Mesenteric fat pad (tissue), 1 donor: Measurements from ENCODE around the gene TOR1A. TPM values are rescaled to one million over a fixed set of nuclear protein-coding genes. Genes with fewer than 3 reads are reported as not detected.
"Not testable (repeated sequence)": the region's sequence is repeated elsewhere in the genome, so short reads cannot be mapped to it uniquely, and the experiment has no call there.

Source experiments
- DNase-seq: peaks from one replicate; pipeline ENCODE4 v3.0.0-alpha.2; 2020; ENCODE audit warnings: low spot score
- total RNA-seq: library from RNA; stranded (reverse); fragmentation: NEBNext Ultra II Directional; extraction: Animal tissue kit (Norgen Biotek cat#: 25700); gene quantifications from one replicate; pipeline ENCODE4 v1.2.1, GENCODE V29; 2021
- donor health status: DM: yes; HTN: yes; CAD: no.

TOR1A gene
- total RNA-seq, 1 donor from 2014 or later = 33.9 TPM

- DNase-seq = no peak
Measured at GRCh38 chr9:129822898-129823541, 916 bp downstream of the TOR1A start.

GRCh38 chr9:129816501-129817435 lies 7.2 kb downstream of the TOR1A start:
- no peak for DNase-seq

DNA sequence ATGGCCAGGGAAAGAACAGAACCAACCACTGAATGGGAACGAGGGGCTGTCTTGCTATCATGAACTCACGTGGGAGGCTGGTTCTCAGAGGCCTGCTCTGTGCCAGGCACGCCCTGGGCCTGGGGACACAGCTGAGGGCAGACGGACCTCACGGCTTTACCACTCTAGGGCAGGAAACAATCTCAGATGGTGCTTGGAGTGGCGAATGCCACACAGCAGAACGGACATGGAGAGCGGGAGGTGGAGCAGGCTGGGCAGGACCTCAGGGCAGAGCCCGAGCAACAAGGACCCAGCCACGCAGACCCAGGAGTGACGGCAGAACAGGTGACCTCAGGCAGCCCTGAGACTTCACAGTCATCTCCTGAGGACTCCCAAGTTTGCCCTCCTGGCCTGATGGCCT lies 8.7 kb downstream of the TOR1A start:
- DNase-seq = no peak

GRCh38 chr9:129814432-129815223 lies 9.3 kb downstream of the TOR1A start:
- DNase-seq = no peak

GRCh38 chr9:129813661-129814060 lies 10.3 kb downstream of the TOR1A start:
- DNase-seq = no peak

GRCh38 chr9:129812385-129812784 lies 11.6 kb downstream of the TOR1A start:
- DNase-seq = no peak

- DNase-seq = no peak
Measured at GRCh38 chr9:129811967-129812363, 12.0 kb downstream of the TOR1A start.

DNA sequence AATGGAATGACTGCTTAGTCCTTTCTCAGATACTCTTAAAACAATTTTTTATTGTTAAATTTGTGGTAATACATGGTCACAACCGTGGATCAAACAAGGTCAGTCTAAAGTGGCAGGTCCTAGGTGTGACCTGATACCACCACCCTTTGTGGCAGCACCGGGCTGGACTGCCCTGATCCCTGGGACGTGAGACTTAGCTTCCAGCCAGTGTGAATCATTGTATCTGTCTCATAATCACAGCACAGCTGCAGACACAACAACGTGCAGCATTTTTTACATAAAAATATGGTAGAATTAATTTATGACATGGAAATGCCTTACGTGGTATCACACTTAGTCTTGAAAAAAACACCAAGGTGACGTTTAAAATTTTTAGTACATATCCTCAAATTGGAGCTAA lies 13.1 kb downstream of the TOR1A start:
- DNase-seq = no peak

DNA sequence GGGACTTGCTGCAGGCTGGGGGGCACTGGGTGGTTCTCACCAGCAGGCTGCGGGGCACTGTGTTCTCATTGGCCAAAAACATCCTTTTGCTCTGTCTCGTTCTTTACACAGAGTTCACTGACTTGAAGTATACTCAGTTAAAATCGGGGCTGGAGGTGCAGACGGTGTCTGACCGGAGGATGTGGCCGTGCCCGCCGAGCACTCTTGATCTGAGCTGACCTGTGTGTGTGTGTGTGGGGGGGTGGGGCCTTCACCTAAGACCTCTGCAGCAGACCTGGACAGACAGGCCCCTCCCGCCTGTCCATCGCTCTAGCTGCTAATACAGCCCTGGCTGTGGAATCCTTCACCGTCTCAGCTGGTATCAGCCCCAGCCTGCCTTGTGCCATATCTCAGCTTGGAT lies 13.8 kb downstream of the TOR1A start:
- no peak for DNase-seq

DNA sequence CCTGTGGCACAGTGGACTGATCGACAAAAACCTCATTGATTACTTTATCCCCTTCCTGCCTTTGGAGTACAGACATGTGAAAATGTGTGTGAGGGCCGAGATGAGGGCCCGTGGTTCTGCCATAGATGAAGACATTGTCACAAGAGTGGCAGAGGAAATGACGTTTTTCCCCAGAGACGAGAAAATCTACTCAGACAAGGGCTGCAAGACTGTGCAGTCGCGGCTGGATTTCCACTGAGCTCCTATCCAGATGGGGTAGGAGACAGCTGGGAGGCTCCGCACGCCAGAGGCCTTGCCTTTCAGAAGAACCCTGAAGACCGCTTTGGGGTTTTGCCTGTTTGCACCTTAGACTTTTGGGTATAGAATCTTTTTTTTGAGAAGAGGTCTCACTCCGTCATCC lies 14.6 kb downstream of the TOR1A start:
- DNase-seq = no peak

DNA sequence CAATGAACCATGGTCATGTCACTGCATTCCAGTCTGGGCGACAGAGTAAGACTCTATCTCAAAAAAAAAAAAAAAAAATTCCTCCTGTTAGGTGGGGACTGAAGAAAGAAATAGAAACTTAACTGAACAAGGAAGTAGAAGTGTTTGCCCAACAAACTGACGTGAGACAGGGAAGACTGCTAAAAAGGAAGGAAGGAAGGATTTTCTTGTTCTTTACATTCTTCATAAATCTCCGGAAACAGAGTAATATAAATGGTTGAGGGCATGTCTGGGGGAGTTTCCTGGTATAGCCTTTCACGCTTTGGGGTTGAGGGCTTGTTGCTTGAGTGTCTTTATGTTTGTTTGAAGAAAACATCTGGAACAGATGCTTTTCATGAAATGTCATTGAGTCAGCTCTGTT lies 17.9 kb downstream of the TOR1A start:
- no peak for DNase-seq

DNA sequence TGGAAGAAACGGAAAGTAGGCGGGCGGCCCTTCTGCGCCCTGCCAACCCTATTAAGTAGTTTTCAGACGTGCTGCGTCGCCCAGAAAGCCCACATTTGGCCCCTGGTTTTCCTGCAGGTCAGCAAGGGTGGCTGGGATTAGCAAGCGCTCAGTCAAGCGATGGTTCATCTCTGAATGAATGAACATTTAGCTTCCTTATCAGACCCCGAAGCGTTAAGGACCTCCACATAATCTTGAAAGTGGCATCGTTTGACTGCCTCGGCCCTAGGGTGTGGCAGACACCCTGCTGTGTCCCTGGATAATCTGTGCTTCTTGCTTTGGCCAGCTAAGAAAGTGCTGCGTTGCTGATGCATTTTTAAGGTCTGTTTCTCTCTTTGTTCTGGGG lies 20.3 kb downstream of the TOR1A start:
- no peak for DNase-seq

GRCh38 chr9:129802833-129803675 lies 20.9 kb downstream of the TOR1A start, which contains the start of gene TOR1B:
TSS of gene TOR1B (plus strand) at chr9:129803184. CDS start at chr9:129803213, 29 bp downstream.
- peak; percentile 98 for DNase-seq

GRCh38 chr9:129801504-129801903 lies 22.4 kb downstream of the TOR1A start:
- DNase-seq = no peak

DNA sequence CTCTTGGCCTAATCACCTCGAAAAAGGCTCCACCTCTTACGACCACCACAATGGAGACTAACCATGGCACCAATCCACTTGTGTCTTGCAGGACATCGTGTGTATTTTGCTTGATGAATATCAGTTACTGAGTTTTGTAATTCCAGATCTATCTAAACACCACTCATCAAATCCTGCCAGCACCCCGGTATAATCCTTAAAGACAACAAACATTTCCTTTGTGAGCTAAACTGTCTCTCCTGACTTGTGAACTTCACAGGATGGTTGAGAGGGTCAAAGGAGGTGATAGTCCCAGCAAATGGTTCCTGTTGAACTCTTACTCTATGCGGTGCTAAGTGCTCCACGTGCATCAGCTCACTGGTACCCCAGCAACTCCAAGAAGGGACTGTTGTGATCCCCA lies 25.0 kb downstream of the TOR1A start:
- no peak for DNase-seq

DNA sequence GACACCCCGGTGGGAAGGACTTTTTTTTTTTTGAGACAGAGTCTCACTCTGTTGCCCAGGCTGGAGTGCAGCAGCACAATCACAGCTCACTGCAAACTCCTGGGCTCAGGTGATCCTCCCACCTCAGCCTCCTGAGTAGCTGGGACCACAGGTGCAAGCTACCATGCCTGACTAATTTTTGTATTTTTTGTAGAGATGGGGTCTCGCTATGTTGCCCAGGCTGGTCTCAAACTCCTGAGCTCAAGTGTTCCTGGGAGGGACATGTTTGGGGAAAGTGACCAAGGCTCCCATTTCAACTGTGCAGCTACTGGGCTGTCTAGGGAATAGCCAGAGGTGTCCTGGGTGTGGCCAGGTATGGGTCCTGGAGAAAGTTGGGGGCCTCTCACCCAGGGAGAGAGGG lies 27.9 kb downstream of the TOR1A start:
- DNase-seq = not testable (repeated sequence)

DNA sequence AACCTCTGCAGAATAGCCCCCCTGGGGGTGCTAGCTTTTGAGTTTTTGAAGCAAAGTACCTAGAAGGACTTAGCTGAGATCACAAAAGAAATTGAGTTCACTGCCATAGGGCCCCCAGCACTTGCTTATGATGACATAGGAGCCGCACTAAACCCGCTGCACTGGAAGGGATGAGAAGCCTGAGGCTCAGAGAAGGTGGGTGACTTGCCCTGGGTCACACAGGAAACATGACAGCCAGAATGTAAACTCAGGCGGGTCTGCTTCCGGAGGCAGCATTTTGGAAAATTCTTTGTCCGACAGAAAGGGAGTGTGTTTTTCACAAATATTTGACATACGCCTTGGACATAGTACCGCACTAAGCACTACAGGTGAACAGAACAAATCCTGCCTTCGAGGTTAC lies 29.4 kb downstream of the TOR1A start:
- no peak for DNase-seq

DNA sequence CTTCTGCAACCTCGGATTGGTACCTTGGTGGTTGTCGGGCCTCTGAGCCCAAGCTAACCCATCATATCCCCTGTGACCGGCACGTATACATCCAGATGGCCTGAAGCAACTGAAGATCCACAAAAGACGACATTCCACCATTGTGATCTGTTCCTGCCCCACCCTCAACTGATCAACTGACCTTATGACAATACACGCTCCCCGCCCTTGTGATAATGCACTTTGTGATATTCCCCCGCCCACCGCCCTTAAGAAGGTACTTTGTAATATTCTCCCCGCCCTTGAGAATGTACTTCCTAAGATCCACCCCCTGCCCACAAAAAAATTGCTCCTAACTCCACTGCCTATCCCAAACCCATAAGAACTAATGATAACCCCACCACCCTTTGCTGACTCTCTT lies 37.5 kb downstream of the TOR1A start:
- no peak for DNase-seq

GRCh38 chr9:129785866-129786265 lies 38.1 kb downstream of the TOR1A start:
- no peak for DNase-seq

GRCh38 chr9:129784970-129785369 lies 39.0 kb downstream of the TOR1A start:
- DNase-seq = not testable (repeated sequence)
